Inferior parietal cortex (tissue), 1 donor: Measurements from ENCODE around the gene PDZD11.
"Not testable (repeated sequence)": the region's sequence is repeated elsewhere in the genome, so short reads cannot be mapped to it uniquely, and the experiment has no call there.

Source experiments
- DNase-seq: peaks from one replicate; pipeline ENCODE4 v3.0.0-alpha.2; 2016; ENCODE audit errors: extremely low spot score

The PDZD11 gene, protein sequence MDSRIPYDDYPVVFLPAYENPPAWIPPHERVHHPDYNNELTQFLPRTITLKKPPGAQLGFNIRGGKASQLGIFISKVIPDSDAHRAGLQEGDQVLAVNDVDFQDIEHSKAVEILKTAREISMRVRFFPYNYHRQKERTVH

DNA sequence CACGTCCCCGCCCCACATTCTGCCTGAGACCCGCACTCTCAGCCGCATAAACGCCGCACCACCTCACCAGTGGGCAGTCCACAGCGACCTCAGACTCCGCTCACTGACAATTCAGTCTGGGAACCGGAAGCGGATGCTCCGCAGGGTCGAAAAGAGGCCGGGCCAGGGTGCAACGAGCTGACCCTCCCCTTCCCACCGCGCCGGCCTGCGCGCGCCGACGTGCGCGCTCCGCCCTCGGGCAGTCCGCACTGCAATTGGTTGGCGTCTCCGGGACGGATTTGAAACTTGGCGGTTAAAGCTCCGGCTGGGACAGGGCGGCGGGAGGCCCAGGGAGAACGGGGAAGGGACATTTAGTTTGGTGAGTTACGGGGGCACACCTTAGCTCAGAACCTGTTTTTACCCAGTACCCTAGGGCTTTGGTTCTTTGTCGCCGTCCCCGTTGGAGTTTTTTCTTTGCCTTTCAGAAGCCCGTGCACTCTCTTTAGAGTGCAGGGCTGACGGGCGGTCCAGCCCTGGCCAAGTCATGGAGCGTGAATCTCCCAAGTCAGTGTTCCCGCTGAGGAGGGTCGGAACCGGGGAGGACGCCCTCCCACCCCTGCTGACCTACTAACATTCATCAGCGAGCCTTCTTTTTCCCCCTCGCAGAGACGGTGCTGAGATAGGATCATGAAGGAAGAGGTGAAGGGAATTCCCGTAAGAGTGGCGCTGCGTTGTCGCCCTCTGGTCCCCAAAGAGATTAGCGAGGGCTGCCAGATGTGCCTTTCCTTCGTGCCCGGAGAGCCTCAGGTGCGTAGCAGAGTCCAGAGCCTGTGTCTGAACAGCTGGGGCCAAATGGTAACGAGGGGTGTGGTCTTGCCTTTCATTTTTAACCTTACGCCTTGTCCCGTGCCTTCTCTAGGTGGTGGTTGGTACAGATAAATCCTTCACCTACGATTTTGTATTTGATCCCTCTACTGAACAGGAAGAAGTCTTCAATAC lies at the start of gene PDZD11, which contains the start of gene KIF4A:
Gene PDZD11 (minus strand): TSS at position 135 of the 978 bp plus-strand sequence. CDS start 586 bp downstream, outside the sequence.
Gene KIF4A (plus strand): TSS at position 312 of the 978 bp plus-strand sequence. CDS start 355 bp downstream, at position 667.
- DNase-seq = peak; percentile 61

GRCh38 chrX:70338290-70338689 lies 48.6 kb upstream of the PDZD11 start:
- DNase-seq = no peak

GRCh38 chrX:70336767-70337166 lies 47.0 kb upstream of the PDZD11 start:
- DNase-seq = no peak

GRCh38 chrX:70332600-70332999 lies 42.9 kb upstream of the PDZD11 start:
- no peak for DNase-seq

DNA sequence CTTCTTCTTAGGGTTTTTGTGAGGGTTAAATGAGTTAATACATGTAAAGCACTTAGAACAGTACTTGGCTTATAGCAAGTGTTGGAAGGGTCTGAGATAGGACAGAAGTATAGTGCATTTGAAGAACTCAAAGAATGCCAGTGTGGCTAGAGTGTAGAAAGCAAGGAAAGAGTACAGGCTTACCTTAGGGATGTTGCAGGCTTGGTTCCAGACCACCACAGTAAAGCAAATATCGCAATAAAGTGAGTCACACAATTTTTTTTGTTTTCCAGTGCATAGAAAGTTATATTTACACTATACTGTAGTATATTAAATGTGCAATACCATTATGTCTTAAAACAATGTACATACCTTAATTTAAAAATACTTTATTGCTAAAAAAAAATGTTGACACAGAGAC lies 41.4 kb upstream of the PDZD11 start:
- DNase-seq = no peak

DNA sequence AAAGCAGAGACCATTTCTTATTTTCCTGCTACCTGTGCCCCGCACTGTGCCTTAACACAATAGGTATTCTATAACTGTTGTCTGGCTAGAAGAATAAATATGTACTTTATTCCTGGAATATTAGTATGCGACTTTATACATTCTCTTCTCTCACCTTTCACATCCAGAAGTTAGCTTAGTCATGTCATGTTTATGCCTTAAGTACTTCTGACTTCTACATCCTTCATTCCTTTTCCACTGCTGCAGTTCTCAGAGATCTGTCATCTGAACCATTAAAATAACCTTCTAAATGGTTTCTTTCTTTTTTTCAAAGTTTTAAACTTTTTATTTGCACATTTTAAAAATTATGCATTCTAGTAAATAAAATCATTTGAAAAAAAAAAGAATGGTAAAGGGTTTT lies 34.6 kb upstream of the PDZD11 start:
- DNase-seq = no peak

DNA sequence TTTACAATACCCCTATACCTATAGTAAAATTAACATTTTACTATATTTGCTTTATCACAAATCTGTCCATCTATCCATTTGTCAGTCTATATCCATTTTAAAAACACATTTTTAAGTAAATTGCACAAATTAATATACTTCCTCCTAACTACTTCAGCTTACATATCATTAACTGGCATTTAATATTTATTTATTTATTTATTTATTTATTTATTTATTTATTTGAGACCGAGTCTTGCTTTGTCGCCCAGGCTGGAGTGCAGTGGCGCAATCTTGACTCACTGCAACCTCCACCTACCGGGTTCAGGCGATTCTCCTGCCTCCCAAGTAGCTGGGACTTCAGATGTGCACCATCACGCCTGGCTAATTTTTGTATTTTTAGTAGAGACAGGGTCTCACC lies 33.9 kb upstream of the PDZD11 start:
- DNase-seq = not testable (repeated sequence)

DNA sequence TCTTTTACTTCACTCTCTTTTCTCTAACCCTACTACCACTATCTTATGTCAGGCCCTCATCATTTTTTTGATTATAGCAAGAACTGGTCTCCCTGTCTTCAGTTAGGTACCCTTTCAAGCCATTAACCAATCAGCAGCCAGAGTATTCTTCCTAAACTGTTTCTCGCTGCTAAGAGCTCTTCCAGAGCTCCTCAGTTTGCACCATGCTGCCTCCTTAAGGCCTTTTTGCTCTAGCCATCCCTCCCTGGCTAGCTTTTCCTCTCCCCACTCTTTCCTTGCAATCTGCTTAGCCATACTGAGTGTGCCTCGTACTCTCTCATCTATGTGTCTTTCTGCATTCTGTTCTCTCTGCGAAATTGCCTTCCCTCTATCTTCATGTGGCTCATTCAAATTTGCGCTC lies 33.1 kb upstream of the PDZD11 start:
- no peak for DNase-seq

GRCh38 chrX:70313503-70313902 lies 23.8 kb upstream of the PDZD11 start:
- DNase-seq = no peak

DNA sequence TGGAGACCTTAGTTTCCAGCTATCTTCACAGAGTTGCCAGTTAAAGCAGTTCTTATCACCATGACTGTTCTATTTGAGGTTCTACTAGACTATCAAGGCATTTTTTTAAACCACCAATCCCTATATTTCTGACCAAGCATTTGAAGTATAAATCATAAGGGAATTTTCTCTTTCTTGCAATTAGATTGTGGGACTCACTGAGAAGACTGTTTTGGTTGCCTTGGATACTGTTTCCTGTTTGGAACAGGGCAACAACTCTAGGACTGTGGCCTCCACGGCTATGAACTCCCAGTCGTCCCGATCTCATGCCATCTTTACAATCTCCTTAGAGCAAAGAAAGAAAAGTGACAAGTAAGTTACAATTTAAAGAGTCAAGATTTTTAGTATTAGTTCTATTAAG lies 12.0 kb upstream of the PDZD11 start:
- DNase-seq = no peak

GRCh38 chrX:70293621-70294020 lies 3.9 kb upstream of the PDZD11 start:
- no peak for DNase-seq

- DNase-seq = no peak
Observed at GRCh38 chrX:70292788-70293187, 3.1 kb upstream of the PDZD11 start.

DNA sequence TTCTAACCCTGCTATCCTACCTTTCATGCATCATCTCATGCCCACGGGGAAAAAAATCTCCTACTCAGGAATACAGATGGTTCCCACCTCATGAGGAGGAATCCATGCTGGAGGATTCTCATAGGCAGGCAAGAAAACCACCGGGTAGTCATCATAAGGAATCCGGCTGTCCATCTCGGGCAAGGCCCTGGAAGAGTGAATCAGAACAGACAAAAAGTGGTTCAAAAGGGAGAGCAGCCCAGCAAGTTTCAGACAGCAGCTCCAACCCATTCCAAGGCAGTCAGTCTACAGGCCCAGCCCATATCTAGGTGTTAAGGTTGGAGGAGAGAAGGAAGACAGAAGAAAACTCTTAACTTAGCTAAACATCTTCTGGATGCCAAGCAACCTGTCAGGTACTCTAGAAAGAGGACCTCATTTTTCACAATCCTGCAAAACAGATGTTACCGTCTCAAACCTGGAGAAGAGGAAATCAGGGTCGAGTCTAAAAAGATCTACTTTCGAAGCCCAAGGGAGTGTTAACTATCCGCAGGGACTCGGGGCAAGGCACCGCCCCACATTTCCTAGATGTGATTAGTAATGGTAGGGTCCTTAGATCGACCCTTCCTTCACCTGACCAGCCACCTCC lies 447 bp downstream of the PDZD11 start:
- DNase-seq = no peak

GRCh38 chrX:70281951-70282350 lies 7.8 kb downstream of the PDZD11 start, which contains the start of gene RAB41:
Gene RAB41, plus strand, starts transcription at chrX:70282172. Its CDS starts 46 bp downstream, at chrX:70282218.
- no peak for DNase-seq

DNA sequence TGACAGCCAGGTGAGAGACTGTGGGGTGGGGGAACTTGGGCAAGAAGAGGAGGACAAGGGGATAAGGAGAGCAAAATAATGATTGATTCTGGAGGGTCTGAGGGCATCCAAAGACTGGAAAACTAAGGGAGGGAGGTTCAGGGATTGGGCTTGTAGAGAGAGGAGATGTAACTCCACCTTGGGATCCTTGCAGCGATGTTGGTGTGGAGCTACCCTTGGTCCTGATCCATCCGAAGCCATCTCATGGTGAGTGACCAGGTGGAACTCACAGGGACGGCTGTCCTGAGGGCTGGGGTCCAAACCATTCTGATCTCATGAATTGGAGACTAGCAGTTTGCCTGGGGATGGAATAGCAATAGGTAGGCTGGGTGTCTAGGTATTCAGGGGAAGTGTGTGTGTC lies 9.2 kb downstream of the PDZD11 start:
- no peak for DNase-seq

GRCh38 chrX:70279081-70279480 lies 10.6 kb downstream of the PDZD11 start:
- DNase-seq = no peak

GRCh38 chrX:70274029-70274428 lies 15.7 kb downstream of the PDZD11 start:
- DNase-seq = not testable (repeated sequence)

GRCh38 chrX:70268034-70268433 lies 21.7 kb downstream of the PDZD11 start, which contains the start of gene ARR3:
Gene ARR3, plus strand, starts transcription at chrX:70268334. Its CDS starts 1,052 bp downstream, at chrX:70269386.
- DNase-seq = no peak

- DNase-seq = no peak
Observed at GRCh38 chrX:70264784-70265183, 24.9 kb downstream of the PDZD11 start.

DNA sequence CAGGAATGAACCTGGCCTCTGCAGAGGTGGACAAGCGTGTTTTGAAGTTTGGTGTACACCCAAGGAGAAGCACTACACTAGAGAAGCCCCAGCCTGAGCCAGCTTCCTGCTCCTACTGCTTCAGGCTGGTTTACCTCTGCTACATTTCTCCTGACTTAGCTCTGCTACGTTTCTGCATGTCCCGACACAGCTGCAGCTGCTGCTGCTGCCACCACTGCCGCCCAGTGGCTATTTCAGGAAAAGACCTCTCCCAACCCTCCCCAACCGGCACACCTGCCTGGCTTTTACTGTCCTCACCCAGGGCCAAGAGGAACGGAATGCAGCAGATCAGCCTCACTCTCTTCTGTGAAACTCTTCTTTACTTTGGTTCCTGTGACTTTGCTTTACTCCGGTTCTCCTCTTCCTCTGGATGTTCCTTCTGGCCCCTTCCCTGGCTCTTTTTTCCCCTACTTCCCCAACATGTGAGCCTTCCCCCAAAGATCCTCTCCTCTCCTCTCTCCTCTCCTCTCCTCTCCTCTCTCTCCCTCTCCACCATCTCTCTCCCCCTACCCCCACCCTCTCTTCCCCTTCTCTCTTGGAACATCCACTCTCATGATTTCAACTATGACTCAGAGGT lies 26.7 kb downstream of the PDZD11 start:
- peak; percentile 1 for DNase-seq

GRCh38 chrX:70260104-70260503 lies 29.6 kb downstream of the PDZD11 start, which contains the start of gene P2RY4:
Gene P2RY4, minus strand, starts transcription at chrX:70260204. Its CDS starts 580 bp downstream, at chrX:70259624.
- no peak for DNase-seq
